Measurements from ENCODE around the gene DENND4B. TPM values are rescaled to one million over a fixed set of nuclear protein-coding genes. Genes with fewer than 3 reads are reported as not detected.

DENND4B gene
- total RNA-seq, 1 donor = 27.5 TPM

GRCh38 chr1:153937331-153937730 lies 9.2 kb downstream of the DENND4B start:
- Histone ChIP-seq H4K20me1 (ENCODE audit: insufficient read depth, low read length) (no peaks in the 10 kb centered on the region), H3K4me2 (ENCODE audit: insufficient read depth, low read length) (no peak overlapping the region), H3K27me3 (ENCODE audit: insufficient read depth, low read length) (no peaks in the 10 kb centered on the region), H3K79me2 (ENCODE audit: insufficient read depth, low read length) (no peaks in the 10 kb centered on the region), H2AFZ (ENCODE audit: low read length) (no peak overlapping the region), H3K4me1 (ENCODE audit: insufficient read depth, low read length) (no peaks in the 10 kb centered on the region), H3K4me3 (ENCODE audit: insufficient read depth, low read length) (no peak overlapping the region), H3K27ac (ENCODE audit: low read depth, low read length) (no peak overlapping the region), H3K36me3 (ENCODE audit: insufficient read depth, low read length) (peaks cover 58% of the 10 kb centered on the region), H3K9me3 (ENCODE audit: low read depth, low read length) (no peaks in the 10 kb centered on the region)
- DNase-seq (ENCODE audit: insufficient read length, low spot score, missing footprints) = peak; percentile 62
- no peak for TF ChIP-seq CTCF (IDR thresholded peaks at IDR 0.05; ENCODE audit: extremely low read depth, low read depth, low read length)

GRCh38 chr1:153936011-153936802 lies 10.3 kb downstream of the DENND4B start:
- no peaks in the 10 kb centered on the region for H3K9me3 ChIP-seq (ENCODE audit: low read depth, low read length)
- H3K79me2 ChIP-seq (ENCODE audit: insufficient read depth, low read length) = no peaks in the 10 kb centered on the region
- H3K36me3 ChIP-seq (ENCODE audit: insufficient read depth, low read length) = peaks cover 52% of the 10 kb centered on the region
- H3K27ac ChIP-seq (ENCODE audit: low read depth, low read length) = no peak overlapping the region
- TF ChIP-seq CTCF (IDR thresholded peaks at IDR 0.05; ENCODE audit: extremely low read depth, low read depth, low read length) = no peak
- no peak overlapping the region for H3K4me2 ChIP-seq (ENCODE audit: insufficient read depth, low read length)
- DNase-seq (ENCODE audit: insufficient read length, low spot score, missing footprints) = peak; percentile 68
- H2AFZ ChIP-seq (ENCODE audit: low read length) = no peak overlapping the region
- H3K4me3 ChIP-seq (ENCODE audit: insufficient read depth, low read length) = no peak overlapping the region
- H3K27me3 ChIP-seq (ENCODE audit: insufficient read depth, low read length) = no peaks in the 10 kb centered on the region
- H3K4me1 ChIP-seq (ENCODE audit: insufficient read depth, low read length) = no peaks in the 10 kb centered on the region
- no peaks in the 10 kb centered on the region for H4K20me1 ChIP-seq (ENCODE audit: insufficient read depth, low read length)

- no peaks in the 10 kb centered on the region for H3K79me2 ChIP-seq (ENCODE audit: insufficient read depth, low read length)
- peaks cover 51% of the 10 kb centered on the region for H3K36me3 ChIP-seq (ENCODE audit: insufficient read depth, low read length)
- H2AFZ ChIP-seq (ENCODE audit: low read length) = no peak overlapping the region
- no peaks in the 10 kb centered on the region for H4K20me1 ChIP-seq (ENCODE audit: insufficient read depth, low read length)
- H3K27ac ChIP-seq (ENCODE audit: low read depth, low read length) = no peak overlapping the region
- H3K27me3 ChIP-seq (ENCODE audit: insufficient read depth, low read length) = no peaks in the 10 kb centered on the region
- H3K4me3 ChIP-seq (ENCODE audit: insufficient read depth, low read length) = no peak overlapping the region
- no peak for TF ChIP-seq CTCF (IDR thresholded peaks at IDR 0.05; ENCODE audit: extremely low read depth, low read depth, low read length)
- no peak overlapping the region for H3K4me2 ChIP-seq (ENCODE audit: insufficient read depth, low read length)
- H3K4me1 ChIP-seq (ENCODE audit: insufficient read depth, low read length) = no peaks in the 10 kb centered on the region
- H3K9me3 ChIP-seq (ENCODE audit: low read depth, low read length) = no peaks in the 10 kb centered on the region
- DNase-seq (ENCODE audit: insufficient read length, low spot score, missing footprints) = peak; percentile 50
Measured at GRCh38 chr1:153934746-153935145, 11.8 kb downstream of the DENND4B start.

- Histone ChIP-seq H3K4me3 (ENCODE audit: insufficient read depth, low read length) (no peak overlapping the region), H3K9me3 (ENCODE audit: low read depth, low read length) (no peaks in the 10 kb centered on the region), H3K27me3 (ENCODE audit: insufficient read depth, low read length) (no peaks in the 10 kb centered on the region), H3K4me2 (ENCODE audit: insufficient read depth, low read length) (no peak overlapping the region), H4K20me1 (ENCODE audit: insufficient read depth, low read length) (no peaks in the 10 kb centered on the region), H3K4me1 (ENCODE audit: insufficient read depth, low read length) (peaks cover 4% of the 10 kb centered on the region), H2AFZ (ENCODE audit: low read length) (no peak overlapping the region), H3K27ac (ENCODE audit: low read depth, low read length) (no peak overlapping the region), H3K36me3 (ENCODE audit: insufficient read depth, low read length) (peaks cover 49% of the 10 kb centered on the region), H3K79me2 (ENCODE audit: insufficient read depth, low read length) (no peaks in the 10 kb centered on the region)
- no peak for TF ChIP-seq CTCF (IDR thresholded peaks at IDR 0.05; ENCODE audit: extremely low read depth, low read depth, low read length)
- DNase-seq (ENCODE audit: insufficient read length, low spot score, missing footprints) = peak; percentile 37
Measured at GRCh38 chr1:153933955-153934354, 12.6 kb downstream of the DENND4B start.

Data from osteoblast (primary cell).